Lower lobe of right lung (tissue), 2 donors: ENCODE results near the gene CDKAL1. TPM values are rescaled to one million over a fixed set of nuclear protein-coding genes. Genes with fewer than 3 reads are reported as not detected.

Source experiments
- ATAC-seq, 2 donors: fragments of 200-7000 bp; cut with Tn5 transposase; one replicate each; pipeline ENCODE4 v1.9.1; 2020 to 2022; ENCODE audit warnings: mild to moderate bottlenecking in 2 of 2, moderate library complexity in 2 of 2
- DNase-seq: peaks from one replicate; pipeline ENCODE4 v3.0.0-alpha.2; 2020
- H3K27ac ChIP-seq: fragments of 200-600 bp; one replicate; pipeline ENCODE4 v1.8.0; 2022
- H3K27me3 ChIP-seq: fragments of 200-600 bp; one replicate; pipeline ENCODE4 v1.8.0; 2022; ENCODE audit warnings: low read depth
- H3K36me3 ChIP-seq: fragments of 200-600 bp; one replicate; pipeline ENCODE4 v1.8.0; 2022; ENCODE audit warnings: mild to moderate bottlenecking
- H3K4me1 ChIP-seq: fragments of 200-600 bp; one replicate; pipeline ENCODE4 v1.8.0; 2022
- H3K4me3 ChIP-seq: fragments of 200-600 bp; one replicate; pipeline ENCODE4 v1.8.0; 2022; ENCODE audit warnings: mild to moderate bottlenecking
- H3K9me3 ChIP-seq: fragments of 200-600 bp; one replicate; pipeline ENCODE4 v1.8.0; 2022
- intact Hi-C: fragments of 100-400 bp; cut with DNase I; formaldehyde crosslinking; loops from one replicate; pipeline ENCODE4 v1.11.0; 2022
- total RNA-seq: library from RNA; stranded (reverse); fragmentation: NEBNext Ultra II Directional; extraction: Animal tissue kit (Norgen Biotek cat#: 25700); gene quantifications from one replicate; pipeline ENCODE4 v1.2.1, GENCODE V29; 2021
- TF ChIP-seq, protein P1 (sequence below): fragments of 200-600 bp; IDR thresholded peaks from one replicate; pipeline ENCODE4 v1.8.0; 2022; ENCODE audit warnings: antibody characterized with exemption, mild to moderate bottlenecking
- donor health status: DM: no; HTN: yes; CAD: no; lungs with severe emphysema.

Gene CDKAL1
- total RNA-seq, 1 donor from 2014 or later = 16.0 TPM

- no peak overlapping the region for H3K4me3 ChIP-seq
- no peak for DNase-seq
- peaks cover 14% of the 10 kb centered on the region for H3K4me1 ChIP-seq
- TF ChIP-seq, protein P1, sequence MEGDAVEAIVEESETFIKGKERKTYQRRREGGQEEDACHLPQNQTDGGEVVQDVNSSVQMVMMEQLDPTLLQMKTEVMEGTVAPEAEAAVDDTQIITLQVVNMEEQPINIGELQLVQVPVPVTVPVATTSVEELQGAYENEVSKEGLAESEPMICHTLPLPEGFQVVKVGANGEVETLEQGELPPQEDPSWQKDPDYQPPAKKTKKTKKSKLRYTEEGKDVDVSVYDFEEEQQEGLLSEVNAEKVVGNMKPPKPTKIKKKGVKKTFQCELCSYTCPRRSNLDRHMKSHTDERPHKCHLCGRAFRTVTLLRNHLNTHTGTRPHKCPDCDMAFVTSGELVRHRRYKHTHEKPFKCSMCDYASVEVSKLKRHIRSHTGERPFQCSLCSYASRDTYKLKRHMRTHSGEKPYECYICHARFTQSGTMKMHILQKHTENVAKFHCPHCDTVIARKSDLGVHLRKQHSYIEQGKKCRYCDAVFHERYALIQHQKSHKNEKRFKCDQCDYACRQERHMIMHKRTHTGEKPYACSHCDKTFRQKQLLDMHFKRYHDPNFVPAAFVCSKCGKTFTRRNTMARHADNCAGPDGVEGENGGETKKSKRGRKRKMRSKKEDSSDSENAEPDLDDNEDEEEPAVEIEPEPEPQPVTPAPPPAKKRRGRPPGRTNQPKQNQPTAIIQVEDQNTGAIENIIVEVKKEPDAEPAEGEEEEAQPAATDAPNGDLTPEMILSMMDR = no peak
- H3K36me3 ChIP-seq = no peaks in the 10 kb centered on the region
- H3K9me3 ChIP-seq = no peaks in the 10 kb centered on the region
- ATAC-seq = no peak
- intact Hi-C loops = no loop called here
- no peaks in the 10 kb centered on the region for H3K27me3 ChIP-seq
- H3K27ac ChIP-seq = no peak overlapping the region
These were observed 463.0 kb downstream of the CDKAL1 start for GRCh38 chr6:20997143-20997769.

DNA sequence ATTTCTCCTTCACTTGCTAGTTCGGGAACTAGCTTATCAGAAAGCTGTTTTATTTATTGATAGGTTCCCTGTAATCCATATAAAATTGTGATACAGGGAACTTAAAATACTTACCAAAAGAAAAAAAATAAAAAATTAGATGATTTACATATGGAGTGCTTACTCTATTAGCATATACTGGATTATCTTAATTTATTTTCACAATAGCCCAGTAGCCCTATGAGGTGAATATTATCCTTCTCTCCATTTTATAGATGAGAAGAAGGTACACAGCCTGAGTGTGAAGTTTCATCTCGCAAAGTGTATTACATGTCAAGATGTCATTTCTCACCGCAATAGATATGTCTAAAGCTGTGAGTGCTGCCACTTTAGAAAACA lies 463.5 kb downstream of the CDKAL1 start:
- Histone ChIP-seq H3K9me3 (no peaks in the 10 kb centered on the region), H3K27ac (no peak overlapping the region), H3K27me3 (no peaks in the 10 kb centered on the region), H3K36me3 (no peaks in the 10 kb centered on the region), H3K4me3 (no peak overlapping the region), H3K4me1 (peaks cover 14% of the 10 kb centered on the region)
- TF ChIP-seq, protein P1 = no peak
- DNase-seq (no peak), ATAC-seq (no peak)
- intact Hi-C loops = no loop called here

DNA sequence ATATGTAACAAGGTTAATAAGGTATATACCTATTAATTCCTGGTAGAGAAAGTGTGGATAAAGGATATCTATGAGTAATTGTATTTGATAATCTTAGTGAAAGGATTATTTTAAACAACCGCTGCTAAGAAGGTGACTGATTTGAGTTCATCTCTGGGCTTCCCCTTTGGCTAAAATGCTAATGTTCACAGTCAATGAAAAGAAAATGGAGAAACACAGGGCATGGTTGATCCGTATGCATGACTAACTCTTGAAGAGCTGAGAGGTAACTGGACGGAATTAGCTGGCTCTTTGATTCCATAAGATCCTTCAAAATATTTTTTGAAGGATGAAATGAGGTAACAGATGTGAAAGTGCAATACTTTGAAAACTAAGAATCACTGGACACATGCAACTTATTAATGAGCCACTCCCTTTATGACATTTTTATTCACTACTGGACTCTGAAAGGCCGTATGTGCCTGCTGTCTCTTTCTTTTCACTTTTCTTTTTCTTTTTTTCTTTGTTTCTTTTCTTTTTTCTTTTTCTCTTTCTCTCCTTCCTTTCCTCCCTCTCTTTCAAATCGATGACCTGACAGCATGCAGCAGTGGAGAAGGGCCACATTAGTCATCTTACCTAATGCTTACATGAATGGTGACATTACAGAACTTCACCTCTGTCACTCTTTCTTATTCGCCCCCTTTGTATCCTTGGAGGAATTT lies 464.6 kb downstream of the CDKAL1 start:
- Histone ChIP-seq H3K27me3 (no peaks in the 10 kb centered on the region), H3K4me3 (no peak overlapping the region), H3K9me3 (no peaks in the 10 kb centered on the region), H3K27ac (no peak overlapping the region), H3K4me1 (peaks cover 14% of the 10 kb centered on the region), H3K36me3 (no peaks in the 10 kb centered on the region)
- intact Hi-C loops = no loop called here
- TF ChIP-seq, protein P1 = no peak
- DNase-seq (no peak), ATAC-seq (no peak)

DNA sequence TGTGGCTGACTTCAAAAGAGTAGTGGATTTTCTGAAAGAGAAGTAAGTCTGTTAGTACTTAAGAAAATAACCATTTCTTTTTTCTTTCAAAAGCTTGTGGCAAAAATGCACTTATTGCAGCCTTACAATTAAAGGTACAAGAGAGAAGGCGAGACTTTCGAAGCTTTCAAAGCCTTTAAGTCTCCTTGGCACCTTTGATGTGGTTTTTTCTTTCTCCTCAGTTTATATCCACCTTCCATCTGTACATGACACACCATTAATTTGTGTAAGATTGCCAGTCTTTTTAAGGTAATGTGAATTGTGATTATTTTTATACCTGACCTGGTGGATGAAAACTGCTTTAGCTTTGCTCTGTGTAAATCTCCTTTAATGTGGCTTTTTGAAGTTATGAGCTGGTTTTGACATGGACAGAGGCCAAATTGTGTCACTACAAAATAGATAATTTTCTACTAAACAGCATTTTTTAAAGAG lies 466.1 kb downstream of the CDKAL1 start:
- no peak for ATAC-seq
- Histone ChIP-seq H3K9me3 (no peaks in the 10 kb centered on the region), H3K36me3 (no peaks in the 10 kb centered on the region), H3K4me3 (no peak overlapping the region), H3K27me3 (no peaks in the 10 kb centered on the region), H3K4me1 (peaks cover 14% of the 10 kb centered on the region), H3K27ac (no peak overlapping the region)
- TF ChIP-seq, protein P1 = no peak
- intact Hi-C loops = no loop called here
- DNase-seq = no peak

DNA sequence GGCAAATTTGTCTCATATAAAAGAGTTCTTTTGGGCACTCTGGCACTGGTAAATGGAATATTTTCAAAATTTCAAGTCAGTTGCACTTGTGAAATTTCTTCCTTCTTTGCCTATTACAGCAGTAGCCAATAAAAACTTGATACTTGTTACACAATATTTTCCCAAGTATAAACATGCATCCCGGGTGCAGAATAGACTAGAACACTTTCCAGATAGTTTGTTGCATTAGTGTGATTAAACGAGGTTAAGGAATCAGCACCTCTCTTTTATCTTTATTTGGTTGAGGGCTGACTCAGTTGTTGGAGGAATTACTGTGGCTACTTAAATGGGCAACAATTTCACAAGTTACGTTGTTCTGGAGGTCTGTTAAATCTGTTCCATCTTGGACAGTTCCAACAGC lies 467.5 kb downstream of the CDKAL1 start:
- Histone ChIP-seq H3K27me3 (no peaks in the 10 kb centered on the region), H3K4me3 (no peak overlapping the region), H3K9me3 (no peaks in the 10 kb centered on the region), H3K36me3 (no peaks in the 10 kb centered on the region), H3K27ac (no peak overlapping the region), H3K4me1 (peaks cover 12% of the 10 kb centered on the region)
- no peak for ATAC-seq
- intact Hi-C loops = no loop called here
- TF ChIP-seq, protein P1 = no peak
- no peak for DNase-seq
